Activated CD4-positive, alpha-beta T cell treated with anti-CD3 and anti-CD28 coated beads for 24 hours (primary cell): ENCODE data around the gene MRPS24.
"Not testable (repeated sequence)": the region's sequence is repeated elsewhere in the genome, so short reads cannot be mapped to it uniquely, and the experiment has no call there.

ENCODE experiments used
- DNase-seq, 2 donors: peaks; one replicate each; pipeline ENCODE4 v3.0.0-alpha.2; 2020; ENCODE audit warnings: low read depth in 2 of 2

Gene MRPS24

GRCh38 chr7:43838201-43838658, 31.1 kb downstream of the MRPS24 start:
- DNase-seq = no peak

GRCh38 chr7:43834463-43835251, 34.7 kb downstream of the MRPS24 start:
- DNase-seq = peak; percentile 8 to 15

DNA sequence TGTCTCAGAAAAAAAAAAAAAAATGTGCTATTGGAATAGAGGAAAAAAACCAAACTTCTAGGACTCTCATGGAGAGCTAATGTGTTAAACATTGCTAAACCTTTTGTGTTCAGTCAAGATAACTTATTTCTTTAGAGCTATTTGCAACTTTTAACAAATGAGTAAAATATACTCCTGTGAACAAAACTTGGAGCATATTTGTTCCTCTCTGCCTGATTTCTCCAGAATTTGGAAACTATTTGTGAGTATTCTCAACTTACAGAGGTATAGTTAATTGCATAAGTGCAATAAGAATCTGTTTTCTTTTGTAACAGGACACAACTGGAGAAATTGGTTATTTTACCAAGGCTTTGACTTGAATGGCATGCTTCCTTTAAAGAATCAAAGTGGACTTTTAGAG, 38.4 kb downstream of the MRPS24 start:
- DNase-seq = not testable (repeated sequence)

DNA sequence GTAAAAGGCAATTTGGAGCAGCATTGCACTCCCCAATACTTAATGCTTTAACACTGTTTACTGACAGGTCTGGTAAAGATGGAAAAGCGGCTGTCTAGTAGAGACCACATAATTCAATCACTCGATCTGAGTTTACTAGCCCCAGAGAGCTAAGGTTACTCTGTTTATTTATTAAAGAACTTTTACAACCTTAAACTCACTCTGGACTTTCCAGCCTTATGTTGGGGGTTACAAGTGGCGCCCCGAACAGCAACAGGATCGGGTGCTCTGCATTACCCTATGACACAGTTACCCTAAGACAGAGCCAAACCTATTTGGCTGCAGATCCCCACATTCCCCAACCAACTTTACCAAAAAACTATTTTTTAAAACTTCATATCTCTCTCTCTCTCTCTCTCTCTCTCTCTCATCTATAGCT, 43.9 kb downstream of the MRPS24 start:
- DNase-seq = no peak

DNA sequence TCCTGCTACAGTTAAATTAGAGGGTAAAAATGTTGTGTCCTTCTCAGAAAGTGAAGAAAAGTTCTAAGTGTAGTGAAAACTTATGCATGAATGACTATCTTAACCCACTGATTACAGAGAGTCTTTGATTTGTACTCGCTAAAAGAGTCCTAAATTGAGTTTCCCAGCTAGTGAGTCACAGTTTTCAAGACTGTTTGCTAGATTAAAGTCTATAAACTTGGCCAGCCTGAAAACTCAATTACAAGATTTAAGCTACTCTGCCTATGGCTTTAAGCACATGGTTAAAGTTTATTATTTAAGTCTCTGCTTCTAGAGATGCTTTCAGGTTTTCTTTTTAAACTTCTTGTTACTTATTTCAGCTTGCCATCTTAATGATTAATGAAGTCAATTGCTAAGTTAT, 44.4 kb downstream of the MRPS24 start:
- DNase-seq = no peak

GRCh38 chr7:43824513-43824912, 44.8 kb downstream of the MRPS24 start:
- DNase-seq = not testable (repeated sequence)

GRCh38 chr7:43823941-43824340, 45.4 kb downstream of the MRPS24 start:
- DNase-seq = no peak

GRCh38 chr7:43823425-43823824, 45.9 kb downstream of the MRPS24 start:
- not testable (repeated sequence) for DNase-seq
